ENCODE measurements around the gene UFM1.
"Not testable (repeated sequence)": the region's sequence is repeated elsewhere in the genome, so short reads cannot be mapped to it uniquely, and the experiment has no call there.

The UFM1 gene

GRCh38 chr13:38365661-38366060 is 16.0 kb downstream of the UFM1 start:
- no peak overlapping the region for H3K4me3 ChIP-seq (ENCODE audit: low read length)
- TF ChIP-seq CTCF (conservative IDR thresholded peaks at IDR 0.05; ENCODE audit: low read depth, low read length) = no peak
- DNase-seq (ENCODE audit: low read depth) = no peak

GRCh38 chr13:38366954-38367645 is 17.4 kb downstream of the UFM1 start:
- no peak for DNase-seq (ENCODE audit: low read depth)
- H3K4me3 ChIP-seq (ENCODE audit: low read length) = no peak overlapping the region
- TF ChIP-seq CTCF (conservative IDR thresholded peaks at IDR 0.05; ENCODE audit: low read depth, low read length) = no peak

- no peak overlapping the region for H3K4me3 ChIP-seq (ENCODE audit: low read length)
- DNase-seq (ENCODE audit: low read depth) = no peak
- TF ChIP-seq CTCF (conservative IDR thresholded peaks at IDR 0.05; ENCODE audit: low read depth, low read length) = no peak
Measured at GRCh38 chr13:38369058-38369457, 19.4 kb downstream of the UFM1 start.

- not testable (repeated sequence) for DNase-seq (ENCODE audit: low read depth); H3K4me3 ChIP-seq (ENCODE audit: low read length)
Measured at GRCh38 chr13:38370096-38370495, 20.4 kb downstream of the UFM1 start.

GRCh38 chr13:38372820-38373383 is 23.3 kb downstream of the UFM1 start:
- no peak for TF ChIP-seq CTCF (conservative IDR thresholded peaks at IDR 0.05; ENCODE audit: low read depth, low read length)
- no peak overlapping the region for H3K4me3 ChIP-seq (ENCODE audit: low read length)
- no peak for DNase-seq (ENCODE audit: low read depth)

- no peak for TF ChIP-seq CTCF (conservative IDR thresholded peaks at IDR 0.05; ENCODE audit: low read depth, low read length)
- H3K4me3 ChIP-seq (ENCODE audit: low read length) = no peak overlapping the region
Measured at GRCh38 chr13:38376546-38376945, 26.9 kb downstream of the UFM1 start.

GRCh38 chr13:38381890-38382289 is 32.2 kb downstream of the UFM1 start:
- no peak for DNase-seq (ENCODE audit: low read depth)
- H3K4me3 ChIP-seq (ENCODE audit: low read length) = no peak overlapping the region
- no peak for TF ChIP-seq CTCF (conservative IDR thresholded peaks at IDR 0.05; ENCODE audit: low read depth, low read length)

More at GRCh38 chr13:38376546-38376945, 26.9 kb downstream of the UFM1 start:
- no peak for DNase-seq (ENCODE audit: low read depth)

All from retinal pigment epithelial cell (primary cell).